ENCODE results near the gene DNM1L. TPM values are rescaled to one million over a fixed set of nuclear protein-coding genes. Genes with fewer than 3 reads are reported as not detected.

Gene DNM1L
- total RNA-seq, 1 experiment from 2014 or later = 79.8 TPM

DNA sequence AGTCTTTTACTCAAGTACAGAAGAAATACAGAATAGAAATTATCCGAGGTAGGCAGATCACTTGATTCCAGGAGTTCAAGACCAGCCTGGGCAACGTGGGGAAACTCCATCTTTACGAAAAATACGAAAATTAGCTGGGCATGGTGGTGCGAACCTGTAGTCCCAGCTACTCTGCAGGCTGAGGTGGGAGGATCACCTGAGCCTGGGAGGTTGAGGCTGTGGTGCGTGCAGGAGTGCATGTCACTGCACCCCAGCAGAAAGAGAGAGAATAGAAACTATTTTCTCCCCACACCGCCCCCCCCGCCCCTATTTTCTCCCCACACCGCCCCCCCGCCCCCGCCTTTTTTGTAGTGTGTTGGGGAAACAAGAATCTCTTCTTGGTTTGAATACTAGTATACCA, 2.2 kb downstream of the DNM1L start:
- H3K27me3 Mint-ChIP-seq (ENCODE audit: low read depth) = no peaks in the 10 kb centered on the region
- Histone ChIP-seq H2BK20ac (ENCODE audit: low read depth, low read length, poor library complexity, severe bottlenecking) (no peak overlapping the region), H3K27me3 (ENCODE audit: insufficient read depth, low read length) (no peaks in the 10 kb centered on the region), H2AFZ (ENCODE audit: low read length) (no peak overlapping the region), H3K4ac (ENCODE audit: low read depth, low read length) (no peak overlapping the region), H4K20me1 (ENCODE audit: control insufficient read depth, insufficient read depth, insufficient read length) (no peaks in the 10 kb centered on the region), H4K91ac (ENCODE audit: insufficient read length, low read depth, low read length) (no peak overlapping the region), H3K4me2 (ENCODE audit: insufficient read depth, insufficient read length, low read length) (peak overlapping the region; percentile 25), H3K79me1 (ENCODE audit: insufficient read depth, low read depth, low read length, poor library complexity, severe bottlenecking) (no peaks in the 10 kb centered on the region), H4K8ac (replicated peaks; ENCODE audit: insufficient read length, low read depth, low read length) (no peak overlapping the region), H3K9ac (ENCODE audit: extremely low read depth, insufficient read length, low read length) (no peak overlapping the region), H3K18ac (ENCODE audit: insufficient read length, low read depth, low read length) (no peak overlapping the region), H2BK5ac (ENCODE audit: insufficient read length, low read length) (no peak overlapping the region), H3K9me3 (ENCODE audit: control insufficient read depth, low read depth, low read length) (no peaks in the 10 kb centered on the region), H3K4me1 (ENCODE audit: insufficient read depth, low read length) (no peaks in the 10 kb centered on the region), H3K27ac (ENCODE audit: insufficient read length, low read depth, low read length) (no peak overlapping the region), H3K56ac (ENCODE audit: insufficient read length, low read depth, low read length) (no peak overlapping the region), H3T11ph (ENCODE audit: low read length) (no peak overlapping the region), H3K79me2 (ENCODE audit: insufficient read depth, low read length) (peaks cover 29% of the 10 kb centered on the region; the same call in 1 of the 2 replicates), H2BK12ac (ENCODE audit: insufficient read length, low read depth, low read length) (no peak overlapping the region), H3K23me2 (ENCODE audit: insufficient read length, low read depth, low read length, poor library complexity, severe bottlenecking) (no peaks in the 10 kb centered on the region), H3K14ac (ENCODE audit: insufficient read depth, low read length) (no peak overlapping the region), H4K5ac (ENCODE audit: insufficient read length, low read depth, low read length) (no peak overlapping the region), H2BK15ac (ENCODE audit: low read depth, low read length) (no peak overlapping the region), H2BK120ac (ENCODE audit: low read depth, low read length, poor library complexity, severe bottlenecking) (no peak overlapping the region), H2AK5ac (ENCODE audit: insufficient read length, low read length) (no peak overlapping the region), H3K23ac (ENCODE audit: insufficient read length, low read depth, low read length) (no peak overlapping the region)
- no peaks in the 10 kb centered on the region for H3K9me3 Mint-ChIP-seq
- TF ChIP-seq, protein P1, sequence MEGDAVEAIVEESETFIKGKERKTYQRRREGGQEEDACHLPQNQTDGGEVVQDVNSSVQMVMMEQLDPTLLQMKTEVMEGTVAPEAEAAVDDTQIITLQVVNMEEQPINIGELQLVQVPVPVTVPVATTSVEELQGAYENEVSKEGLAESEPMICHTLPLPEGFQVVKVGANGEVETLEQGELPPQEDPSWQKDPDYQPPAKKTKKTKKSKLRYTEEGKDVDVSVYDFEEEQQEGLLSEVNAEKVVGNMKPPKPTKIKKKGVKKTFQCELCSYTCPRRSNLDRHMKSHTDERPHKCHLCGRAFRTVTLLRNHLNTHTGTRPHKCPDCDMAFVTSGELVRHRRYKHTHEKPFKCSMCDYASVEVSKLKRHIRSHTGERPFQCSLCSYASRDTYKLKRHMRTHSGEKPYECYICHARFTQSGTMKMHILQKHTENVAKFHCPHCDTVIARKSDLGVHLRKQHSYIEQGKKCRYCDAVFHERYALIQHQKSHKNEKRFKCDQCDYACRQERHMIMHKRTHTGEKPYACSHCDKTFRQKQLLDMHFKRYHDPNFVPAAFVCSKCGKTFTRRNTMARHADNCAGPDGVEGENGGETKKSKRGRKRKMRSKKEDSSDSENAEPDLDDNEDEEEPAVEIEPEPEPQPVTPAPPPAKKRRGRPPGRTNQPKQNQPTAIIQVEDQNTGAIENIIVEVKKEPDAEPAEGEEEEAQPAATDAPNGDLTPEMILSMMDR (conservative IDR thresholded peaks at IDR 0.05) = no peak
- no CpG with 5 or more reads among the region's 11 CpGs for WGBS (ENCODE audit: extremely low coverage, insufficient read length, low lambda C conversion rate)
- DNase-seq = no peak
- H3K27ac Mint-ChIP-seq = no peak overlapping the region
- H3K4me3 Mint-ChIP-seq = peak overlapping the region; percentile 46 to 57; a peak in 4 of 5 replicates
- peaks cover 10 to 16% of the 10 kb centered on the region in 2 experiments for H3K4me1 Mint-ChIP-seq
- peaks cover 12 to 22% (median 13%) of the 10 kb centered on the region in 3 experiments; a peak in 6 of 7 replicates for H3K36me3 Mint-ChIP-seq (ENCODE audit: insufficient read depth in 1 of 3, low read depth in 3 of 3)

Data from H9 (cell line).